GM19328 (cell line): ENCODE data around the gene SLF1.
A peak's percentile ranks its signal among the peaks of the same experiment; 100 is the strongest.

ENCODE experiments used
- ATAC-seq: cut with Tn5 transposase; IDR thresholded peaks from one replicate; pipeline ENCODE4 v1.9.1; 2021; ENCODE audit warnings: mild to moderate bottlenecking, moderate library complexity; ENCODE audit not compliant: unreplicated experiment

Gene SLF1

DNA sequence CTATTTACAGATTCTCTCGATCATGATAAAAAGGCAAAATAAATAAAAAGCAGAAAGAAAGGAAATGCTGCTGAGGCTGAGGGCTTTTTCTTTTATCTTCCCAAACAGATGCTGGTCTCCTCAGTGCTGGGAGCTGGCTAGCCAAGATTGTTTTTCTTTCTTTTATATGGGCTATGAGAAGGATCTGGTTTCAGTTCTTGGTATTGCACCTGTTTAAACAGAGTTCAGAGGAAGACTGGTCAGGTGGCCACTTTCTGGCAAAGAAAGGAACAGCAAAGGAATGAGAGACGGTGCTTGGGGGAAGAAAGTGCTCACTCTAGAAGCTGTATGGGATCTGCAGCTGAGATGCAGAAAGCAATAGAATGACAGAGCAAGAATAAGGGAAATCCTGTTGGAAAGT, 88.9 kb downstream of the SLF1 start:
- ATAC-seq: no peak

DNA sequence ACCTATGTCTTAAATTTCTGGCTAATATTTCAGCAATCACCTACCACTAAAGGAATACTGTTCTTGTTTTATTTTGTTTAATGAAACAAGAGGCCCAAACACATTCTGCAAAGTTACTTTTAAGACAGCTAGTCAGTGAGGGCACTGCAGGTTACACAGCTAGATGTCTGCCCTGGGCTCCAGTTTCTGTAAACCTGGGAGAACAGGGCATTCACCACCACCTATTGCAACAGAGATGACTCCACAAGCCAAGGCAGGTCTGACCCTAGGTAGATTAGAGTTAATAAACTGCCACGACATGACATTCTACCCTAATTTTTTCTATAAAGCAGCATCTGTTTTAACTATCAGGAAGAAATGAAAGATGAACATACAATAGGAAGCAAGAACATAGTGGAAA, 90.8 kb downstream of the SLF1 start:
- ATAC-seq: no peak

DNA sequence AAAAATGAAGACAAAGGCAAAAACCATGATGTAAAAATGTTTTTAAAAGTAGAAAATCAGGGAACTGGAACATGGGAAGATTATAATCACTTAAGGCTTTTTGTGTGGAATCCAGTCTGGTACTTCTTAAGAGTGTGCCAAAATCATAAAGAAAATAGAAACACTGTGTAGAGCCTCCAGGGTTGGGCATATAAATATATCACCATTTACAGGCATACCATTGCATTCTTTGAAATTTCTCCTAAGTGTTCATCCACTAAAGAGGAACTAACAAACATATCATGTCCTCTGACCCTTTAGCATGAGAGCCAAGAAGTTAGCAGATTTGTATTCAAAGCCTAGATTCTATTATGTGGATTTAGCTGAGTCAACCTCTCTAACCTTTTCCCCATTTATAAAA, 93.3 kb downstream of the SLF1 start:
- no peak for ATAC-seq

DNA sequence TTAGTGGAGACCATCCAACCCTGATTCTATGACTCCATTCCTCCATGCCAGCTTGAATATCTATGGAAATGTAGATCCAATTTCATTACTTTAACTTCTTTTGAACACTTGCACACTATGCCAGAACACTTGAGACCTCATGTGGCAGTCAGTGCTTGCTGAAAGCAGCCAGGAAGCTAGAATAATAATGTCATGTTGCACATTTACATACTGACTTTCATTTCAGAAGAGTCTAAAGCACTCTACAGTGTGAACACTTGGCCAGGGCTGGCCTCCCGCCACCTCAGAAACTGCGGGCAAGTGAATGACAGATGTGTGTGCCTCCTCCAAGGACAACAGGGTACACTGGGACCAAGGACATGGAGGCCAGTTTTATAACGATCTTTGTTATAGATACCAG, 97.3 kb downstream of the SLF1 start:
- ATAC-seq: no peak

DNA sequence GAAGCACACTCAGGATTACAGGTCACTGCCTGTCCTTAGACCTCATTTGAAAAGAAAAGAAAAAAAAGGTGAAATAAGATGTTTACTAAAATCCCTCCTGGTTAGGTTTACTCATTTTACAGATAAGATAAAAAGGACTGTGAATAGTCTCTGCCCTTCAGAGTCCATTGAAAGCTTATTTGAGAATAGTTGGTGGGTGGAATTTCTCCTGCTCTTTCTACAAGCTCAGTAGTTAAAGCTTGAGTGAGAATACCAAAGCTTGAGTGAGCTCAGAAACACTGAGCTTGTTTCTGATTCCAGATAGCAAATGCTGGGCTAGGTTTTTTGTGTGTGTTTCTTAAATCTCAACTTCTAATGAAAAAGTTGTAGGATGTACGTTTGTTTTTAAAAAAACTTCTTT, 106.7 kb downstream of the SLF1 start:
- ATAC-seq: no peak

DNA sequence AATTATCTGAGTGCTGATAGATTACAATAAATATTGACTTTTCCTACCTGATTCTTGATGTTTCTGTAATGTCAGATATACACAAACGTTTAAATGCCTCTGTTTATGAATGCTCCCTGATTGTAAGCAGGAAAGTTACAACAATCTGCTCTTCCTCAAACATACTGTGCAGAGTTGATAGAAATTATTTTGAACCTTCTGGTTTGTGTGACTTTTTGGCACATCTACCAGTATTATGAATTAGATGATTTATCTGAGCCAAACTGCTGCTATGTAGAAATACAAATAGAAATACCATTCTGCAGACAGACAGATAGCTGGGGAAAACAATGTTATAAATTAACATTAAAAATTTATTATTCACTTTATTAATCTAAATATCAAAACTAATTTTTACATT, 113.0 kb downstream of the SLF1 start:
- ATAC-seq: no peak

DNA sequence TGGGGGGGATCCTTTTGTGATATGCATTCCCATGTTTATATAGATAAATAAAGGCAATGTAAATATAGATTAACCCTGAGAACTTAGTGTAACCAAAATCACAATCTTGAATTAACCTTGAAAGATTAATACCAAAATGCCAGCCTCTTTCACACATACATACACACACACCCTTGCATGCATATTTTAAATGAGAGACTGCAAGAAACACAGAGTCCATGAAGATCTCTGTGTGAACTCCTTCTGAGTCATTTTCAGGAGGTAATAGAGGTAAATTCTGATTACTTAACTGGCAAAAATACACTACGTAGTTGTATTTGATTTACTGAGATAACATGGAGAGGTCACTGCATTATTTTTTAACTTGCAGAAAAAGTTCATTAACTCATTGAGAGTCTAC, 118.0 kb downstream of the SLF1 start:
- ATAC-seq: no peak

DNA sequence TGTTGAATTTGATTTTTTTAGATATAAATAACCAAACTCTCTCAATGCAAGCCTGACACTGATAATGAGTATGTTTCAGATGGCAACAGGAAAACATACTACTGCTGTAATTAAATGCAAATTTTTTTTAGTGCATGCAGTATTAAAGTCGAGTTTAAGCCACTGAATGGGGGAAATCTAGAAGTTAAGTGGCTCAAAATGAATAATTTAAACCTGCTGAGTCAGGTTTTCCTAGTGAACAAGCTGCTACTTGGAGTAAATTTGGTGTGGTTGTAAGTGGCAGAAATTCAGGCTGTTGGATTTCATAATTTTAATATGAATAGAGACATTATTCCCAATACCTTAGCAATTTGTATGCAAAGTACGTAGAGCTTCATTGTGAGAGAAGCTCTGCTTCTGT, 121.8 kb downstream of the SLF1 start:
- ATAC-seq: no peak

DNA sequence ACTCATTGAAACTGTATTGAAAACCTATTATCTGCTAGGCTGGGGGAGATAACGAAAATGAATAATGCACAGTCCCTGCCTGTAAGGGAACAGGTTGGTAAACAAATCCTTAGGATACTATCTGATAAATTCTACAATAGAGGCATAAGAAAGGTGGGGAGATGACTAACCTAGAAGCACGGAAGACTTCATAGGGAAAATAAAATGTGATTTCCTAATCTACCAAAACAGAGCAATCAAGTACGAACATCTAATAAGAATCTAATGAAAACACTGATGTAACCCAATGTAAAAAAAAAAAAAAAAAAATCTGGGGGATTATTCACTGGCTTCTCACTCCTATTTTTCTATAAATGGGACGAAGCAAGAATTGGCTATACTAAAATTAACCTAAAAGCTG, 124.4 kb downstream of the SLF1 start:
- ATAC-seq: no peak

DNA sequence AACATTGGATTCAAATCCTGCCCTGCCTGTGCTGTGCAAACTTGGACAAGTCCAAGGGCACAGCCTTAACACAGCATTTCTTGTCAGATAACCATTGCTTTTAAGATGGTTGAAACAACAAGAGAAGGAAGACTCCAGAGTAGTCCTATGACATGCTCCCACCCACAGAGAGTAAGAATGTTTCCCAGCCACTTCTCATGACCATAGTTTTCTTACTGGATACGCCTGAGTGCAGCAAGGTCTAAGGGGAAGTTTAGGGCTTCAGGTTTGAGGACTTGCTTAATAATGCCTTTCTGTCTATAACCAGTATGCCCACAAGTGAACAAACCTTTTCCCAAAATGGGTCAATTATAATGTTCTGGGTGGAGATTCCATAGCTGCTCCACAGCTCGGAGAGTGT, 126.4 kb downstream of the SLF1 start:
- no peak for ATAC-seq

DNA sequence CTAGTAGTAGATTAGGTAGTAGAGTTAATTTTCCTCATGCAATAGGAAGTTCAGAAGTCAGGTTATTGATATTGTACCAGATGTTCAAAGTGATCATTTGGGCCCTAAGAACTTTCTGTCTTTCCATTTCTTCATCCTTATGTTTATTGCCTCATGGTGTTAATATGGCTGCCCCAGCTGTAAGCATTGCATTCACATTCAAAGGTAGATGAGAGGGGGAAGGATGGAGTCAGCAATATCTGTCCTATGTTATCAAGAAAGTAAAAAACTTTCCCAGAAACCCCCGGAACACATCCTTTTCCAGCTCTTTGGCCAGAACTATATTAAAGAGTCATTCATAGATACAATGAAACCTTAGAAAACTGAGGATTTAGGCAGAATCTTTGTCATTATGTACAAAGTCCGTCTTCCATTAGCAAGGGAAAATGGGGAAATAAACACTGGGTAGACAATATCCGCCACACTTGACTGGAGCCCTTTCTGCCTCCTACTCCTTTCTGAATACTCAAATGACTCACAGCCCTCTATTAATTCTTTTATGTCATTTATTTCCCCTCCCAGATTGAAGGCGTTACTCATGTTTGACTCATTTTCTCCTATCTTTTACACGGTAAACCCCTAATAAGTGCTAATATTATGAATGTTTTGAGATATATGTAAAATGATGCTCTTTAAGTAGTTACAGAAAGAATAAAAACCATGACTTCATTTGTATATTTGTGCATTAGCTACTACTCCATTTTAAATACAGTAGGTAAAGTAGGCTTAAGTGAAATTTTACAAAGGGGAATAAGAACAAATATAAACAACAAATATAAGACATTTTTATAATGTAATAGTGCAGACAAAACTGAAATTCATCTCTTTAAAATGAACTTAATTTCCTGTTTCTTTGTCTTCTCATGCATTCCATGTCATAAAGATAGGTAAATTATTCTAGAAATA, 127.6 kb downstream of the SLF1 start:
- ATAC-seq: peak; percentile 68

DNA sequence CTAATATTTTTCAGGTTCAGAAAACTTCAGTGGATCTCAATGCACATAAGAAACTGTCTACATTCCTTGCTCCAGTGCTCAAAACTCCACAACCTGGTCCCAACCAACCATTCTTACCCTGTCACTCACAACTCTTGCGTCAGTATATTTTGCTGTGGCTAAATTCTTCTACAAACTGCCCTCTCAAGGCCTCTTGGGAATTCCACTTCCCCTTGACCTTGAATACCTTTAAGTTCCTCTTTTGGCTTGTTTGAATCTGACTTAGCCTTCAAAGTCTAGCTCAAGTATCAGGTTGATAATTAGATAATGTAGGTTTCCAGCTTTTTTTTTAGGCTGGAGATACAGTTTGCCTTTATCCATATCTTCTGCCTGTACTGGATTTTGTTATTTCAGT, 128.3 kb downstream of the SLF1 start:
- no peak for ATAC-seq
